Mesothelial cell of epicardium (in vitro differentiated cells): Measurements from ENCODE around the gene WIPF2. TPM values are rescaled to one million over a fixed set of nuclear protein-coding genes. Genes with fewer than 3 reads are reported as not detected.

Source experiments
- DNase-seq, 2 experiments: peaks; one replicate each; pipeline ENCODE4 v3.0.0; 2021; ENCODE audit warnings: low spot score in 2 of 2; ENCODE audit not compliant: unreplicated experiment in 2 of 2
- H3K27ac Mint-ChIP-seq: 2 replicates; pipeline ENCODE4 v1.8.0; 2021; ENCODE audit warnings: mixed read lengths
- H3K27me3 Mint-ChIP-seq: 2 replicates; pipeline ENCODE4 v1.8.0; 2021; ENCODE audit warnings: low read depth, mixed read lengths
- H3K36me3 Mint-ChIP-seq: 2 replicates; pipeline ENCODE4 v1.8.0; 2021; ENCODE audit warnings: mixed read lengths
- H3K4me1 Mint-ChIP-seq: 2 replicates; pipeline ENCODE4 v1.8.0; 2021; ENCODE audit warnings: mixed read lengths
- H3K4me3 Mint-ChIP-seq: 2 replicates; pipeline ENCODE4 v1.8.0; 2021; ENCODE audit warnings: mild to moderate bottlenecking, moderate library complexity, mixed read lengths
- H3K9me3 Mint-ChIP-seq: 2 replicates; pipeline ENCODE4 v1.8.0; 2021; ENCODE audit warnings: mixed read lengths
- total RNA-seq: library from RNA; stranded (reverse); gene quantifications from 3 replicates; pipeline ENCODE4 v1.2.1, GENCODE V29; 2021
- TF ChIP-seq, protein P1 (sequence below): fragments of 200-600 bp; sonication (generic); IDR thresholded peaks from one replicate; pipeline ENCODE4 v1.5.0; 2021; ENCODE audit warnings: antibody characterized with exemption; ENCODE audit not compliant: unreplicated experiment

The WIPF2 gene
- total RNA-seq, 1 donor from 2014 or later, result 27.0 TPM

DNA sequence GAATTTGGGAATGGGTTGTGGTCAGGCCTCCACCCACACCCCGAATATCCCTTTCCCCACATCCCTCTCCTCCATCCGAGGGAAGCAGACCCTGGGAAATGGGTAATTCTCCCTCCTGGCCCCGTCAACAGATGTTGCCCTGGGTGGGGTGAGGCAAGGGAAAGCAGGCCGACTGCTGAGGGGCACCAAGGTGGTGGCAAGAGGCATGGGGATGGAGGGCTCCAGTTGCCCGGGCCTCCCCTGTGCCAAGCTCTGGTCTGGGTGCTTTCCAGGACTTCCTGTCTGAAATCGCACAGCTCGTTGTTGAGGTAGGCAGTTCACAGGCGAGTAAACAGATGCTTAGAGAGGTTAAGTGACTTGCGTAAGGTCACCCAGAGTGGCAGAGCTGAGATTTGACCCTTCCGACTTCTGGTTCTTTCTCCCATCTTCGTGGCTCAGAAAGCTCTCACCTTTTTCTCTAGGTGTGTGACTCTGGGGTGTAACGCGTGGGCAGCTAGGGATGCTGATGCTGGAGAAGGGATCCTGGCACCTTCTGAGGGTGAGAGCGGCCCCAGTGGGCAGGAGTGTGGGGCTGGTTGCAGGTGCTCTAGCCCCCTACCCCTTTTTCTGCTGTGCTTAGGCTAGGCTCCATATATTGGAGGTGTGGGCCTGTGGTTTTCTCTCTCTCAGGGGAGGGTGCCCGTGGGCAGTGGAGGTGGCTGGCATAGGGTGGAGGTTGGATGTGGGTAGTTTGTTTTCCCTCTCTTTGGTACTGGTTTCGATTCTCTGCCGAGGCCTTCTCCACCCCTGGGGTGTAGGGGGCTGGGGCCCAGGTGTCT lies 107.1 kb downstream of the WIPF2 start:
- DNase-seq, result no peak
- Mint-ChIP-seq H3K4me1 (peaks cover 39% of the 10 kb centered on the region), H3K27me3 (no peaks in the 10 kb centered on the region), H3K4me3 (no peak overlapping the region), H3K27ac (peak overlapping the region; percentile 10), H3K36me3 (peaks cover 7% of the 10 kb centered on the region), H3K9me3 (no peaks in the 10 kb centered on the region)
- TF ChIP-seq, protein P1, sequence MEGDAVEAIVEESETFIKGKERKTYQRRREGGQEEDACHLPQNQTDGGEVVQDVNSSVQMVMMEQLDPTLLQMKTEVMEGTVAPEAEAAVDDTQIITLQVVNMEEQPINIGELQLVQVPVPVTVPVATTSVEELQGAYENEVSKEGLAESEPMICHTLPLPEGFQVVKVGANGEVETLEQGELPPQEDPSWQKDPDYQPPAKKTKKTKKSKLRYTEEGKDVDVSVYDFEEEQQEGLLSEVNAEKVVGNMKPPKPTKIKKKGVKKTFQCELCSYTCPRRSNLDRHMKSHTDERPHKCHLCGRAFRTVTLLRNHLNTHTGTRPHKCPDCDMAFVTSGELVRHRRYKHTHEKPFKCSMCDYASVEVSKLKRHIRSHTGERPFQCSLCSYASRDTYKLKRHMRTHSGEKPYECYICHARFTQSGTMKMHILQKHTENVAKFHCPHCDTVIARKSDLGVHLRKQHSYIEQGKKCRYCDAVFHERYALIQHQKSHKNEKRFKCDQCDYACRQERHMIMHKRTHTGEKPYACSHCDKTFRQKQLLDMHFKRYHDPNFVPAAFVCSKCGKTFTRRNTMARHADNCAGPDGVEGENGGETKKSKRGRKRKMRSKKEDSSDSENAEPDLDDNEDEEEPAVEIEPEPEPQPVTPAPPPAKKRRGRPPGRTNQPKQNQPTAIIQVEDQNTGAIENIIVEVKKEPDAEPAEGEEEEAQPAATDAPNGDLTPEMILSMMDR, result no peak

DNA sequence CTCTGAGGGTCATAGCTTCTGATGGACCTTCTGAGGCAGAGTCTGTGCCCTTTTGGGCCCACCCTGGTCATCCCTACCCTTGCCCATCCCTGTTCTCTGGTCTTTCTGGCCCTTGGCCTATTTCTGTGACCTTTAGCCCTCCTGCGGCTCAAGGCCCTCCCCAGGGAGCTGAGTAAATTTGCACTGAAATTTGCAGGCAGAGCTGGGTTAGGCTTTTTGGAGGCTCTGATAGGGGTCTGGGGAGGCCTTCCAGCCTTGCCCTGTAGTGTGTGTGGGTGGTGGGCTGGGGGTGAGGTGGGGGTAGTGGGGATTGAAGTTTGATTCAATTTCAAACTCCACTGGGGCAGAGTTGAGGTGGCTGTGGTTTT lies 107.7 kb downstream of the WIPF2 start:
- Mint-ChIP-seq H3K27ac (no peak overlapping the region), H3K4me1 (peaks cover 39% of the 10 kb centered on the region), H3K36me3 (peaks cover 10% of the 10 kb centered on the region), H3K9me3 (no peaks in the 10 kb centered on the region), H3K27me3 (no peaks in the 10 kb centered on the region), H3K4me3 (no peak overlapping the region)
- TF ChIP-seq, protein P1, result no peak
- no peak for DNase-seq

DNA sequence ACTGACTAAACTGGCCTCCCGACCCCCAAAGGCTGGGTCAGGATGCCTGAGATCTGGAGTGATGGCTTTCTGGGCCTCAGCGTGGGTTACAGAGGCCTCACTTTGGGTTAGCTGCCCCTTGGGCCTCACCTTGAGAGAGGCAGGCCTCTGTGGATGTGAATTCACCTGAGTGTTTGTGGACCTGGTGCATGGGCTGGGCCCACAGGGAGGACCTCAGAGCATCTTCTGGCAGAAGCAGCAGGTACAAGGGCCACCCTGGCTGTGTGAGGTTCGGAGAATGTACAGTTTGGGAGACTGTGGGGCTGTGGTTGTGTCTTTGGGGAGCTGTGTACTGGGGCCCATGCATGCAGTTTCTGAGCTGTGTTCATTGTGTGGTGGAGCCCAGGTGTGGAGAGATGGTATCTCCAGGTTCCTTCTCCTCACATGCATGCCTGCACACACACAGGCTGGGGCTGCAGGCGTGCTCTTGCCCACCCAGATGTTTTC lies 108.2 kb downstream of the WIPF2 start:
- no peak overlapping the region for H3K4me3 Mint-ChIP-seq
- no peak for DNase-seq
- no peaks in the 10 kb centered on the region for H3K27me3 Mint-ChIP-seq
- H3K9me3 Mint-ChIP-seq, result no peaks in the 10 kb centered on the region
- peak overlapping the region; percentile 56 for H3K27ac Mint-ChIP-seq
- peaks cover 35% of the 10 kb centered on the region for H3K4me1 Mint-ChIP-seq
- TF ChIP-seq, protein P1, result no peak
- H3K36me3 Mint-ChIP-seq, result peaks cover 10% of the 10 kb centered on the region

DNA sequence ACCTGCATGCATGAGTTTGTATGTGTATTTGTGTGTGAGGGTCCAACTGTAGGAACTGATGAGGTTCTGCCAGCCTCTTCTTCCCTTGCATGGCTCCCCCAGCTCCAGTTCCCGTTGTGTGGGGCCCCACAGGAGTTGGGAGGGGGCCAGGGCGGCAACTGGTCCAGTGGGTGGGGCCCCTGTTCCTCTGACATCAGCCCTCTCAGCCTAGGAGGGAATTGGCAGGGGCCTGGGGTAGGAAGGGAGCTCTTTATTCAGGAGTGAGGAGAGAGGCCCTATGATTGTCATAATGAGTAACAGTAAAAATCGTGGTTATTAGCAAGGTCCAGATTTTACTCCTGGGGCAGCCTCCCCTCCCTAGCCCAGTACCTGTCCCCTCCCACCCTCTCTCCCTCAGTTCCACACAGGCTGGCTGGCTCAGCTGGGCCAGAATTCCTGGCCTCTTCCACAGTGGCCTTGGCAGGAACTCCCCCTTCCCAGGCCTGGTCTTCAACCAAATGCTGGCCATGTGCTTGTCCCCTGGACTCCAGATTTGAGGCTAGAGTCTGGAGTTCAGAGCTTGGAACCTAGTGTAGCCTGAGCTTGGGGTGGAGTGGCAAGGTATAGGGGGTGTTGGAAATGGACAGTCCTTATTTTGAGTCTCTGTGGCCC lies 108.8 kb downstream of the WIPF2 start:
- TF ChIP-seq, protein P1, result no peak
- peaks cover 30% of the 10 kb centered on the region for H3K4me1 Mint-ChIP-seq
- no peaks in the 10 kb centered on the region for H3K9me3 Mint-ChIP-seq
- DNase-seq, result no peak
- peaks cover 14% of the 10 kb centered on the region for H3K36me3 Mint-ChIP-seq
- H3K4me3 Mint-ChIP-seq, result no peak overlapping the region
- H3K27ac Mint-ChIP-seq, result peak overlapping the region; percentile 56
- H3K27me3 Mint-ChIP-seq, result no peaks in the 10 kb centered on the region

DNA sequence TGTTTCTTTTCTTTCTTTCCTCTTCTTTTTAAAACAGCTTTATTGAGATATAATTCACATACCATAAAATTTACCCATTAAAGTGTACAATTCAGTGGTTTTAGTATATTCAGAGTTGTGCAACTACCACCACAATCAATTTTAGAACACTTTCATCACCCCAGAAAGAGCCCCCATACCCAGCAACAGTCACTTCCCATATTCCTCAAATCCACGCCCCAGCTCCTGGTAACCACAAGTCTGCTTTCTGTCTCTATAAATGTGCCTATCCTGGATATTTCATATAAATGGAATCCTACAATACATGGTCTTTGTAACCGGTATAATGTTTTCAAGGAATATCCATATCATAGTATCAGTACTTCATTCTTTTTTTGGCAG lies 109.3 kb downstream of the WIPF2 start:
- TF ChIP-seq, protein P1, result no peak
- Mint-ChIP-seq H3K9me3 (no peaks in the 10 kb centered on the region), H3K36me3 (peaks cover 14% of the 10 kb centered on the region), H3K27ac (peak overlapping the region; percentile 50), H3K27me3 (no peaks in the 10 kb centered on the region), H3K4me1 (peaks cover 25% of the 10 kb centered on the region), H3K4me3 (no peak overlapping the region)
- DNase-seq, result no peak
